HG02798 (cell line): ENCODE data around the gene SV2A.
"Not testable (repeated sequence)": the region's sequence is repeated elsewhere in the genome, so short reads cannot be mapped to it uniquely, and the experiment has no call there.

Source experiments
- ATAC-seq: cut with Tn5 transposase; IDR thresholded peaks from one replicate; pipeline ENCODE4 v1.9.1; 2021; ENCODE audit warnings: mild to moderate bottlenecking; ENCODE audit not compliant: unreplicated experiment, poor library complexity

Gene SV2A

DNA sequence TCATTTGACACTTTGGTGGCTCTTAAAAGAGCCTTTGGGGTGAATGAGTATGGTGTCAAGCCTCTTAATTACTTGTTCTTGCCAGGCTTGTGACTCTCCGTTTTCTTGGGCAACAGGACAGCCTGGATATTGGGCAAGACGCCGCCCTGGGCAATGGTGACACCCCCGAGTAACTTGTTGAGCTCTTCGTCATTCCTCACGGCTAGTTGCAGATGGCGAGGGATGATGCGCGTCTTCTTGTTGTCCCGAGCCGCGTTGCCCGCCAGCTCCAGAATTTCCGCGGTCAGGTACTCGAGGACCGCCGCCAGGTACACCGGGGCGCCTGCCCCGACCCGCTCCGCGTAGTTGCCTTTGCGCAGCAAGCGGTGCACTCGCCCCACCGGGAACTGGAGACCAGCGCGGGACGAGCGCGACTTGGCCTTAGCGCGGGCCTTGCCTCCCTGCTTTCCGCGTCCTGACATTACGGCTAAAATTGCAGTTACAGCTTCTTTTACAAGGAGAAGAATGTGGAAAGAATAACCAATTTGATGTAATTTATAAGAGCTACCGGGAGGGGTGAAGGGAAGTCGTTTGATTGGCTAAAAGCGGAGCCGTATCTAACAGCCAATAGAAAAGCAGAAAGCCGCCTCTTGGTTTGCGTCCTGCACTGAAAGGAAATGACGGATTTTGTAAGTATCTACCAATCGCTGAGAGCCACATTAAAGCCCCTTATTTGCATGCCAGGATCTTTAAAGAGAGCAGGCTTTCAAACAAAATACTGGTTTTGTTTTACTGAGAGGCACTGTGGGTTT is 30.0 kb downstream of the SV2A start:
- ATAC-seq, result peak; percentile 47

DNA sequence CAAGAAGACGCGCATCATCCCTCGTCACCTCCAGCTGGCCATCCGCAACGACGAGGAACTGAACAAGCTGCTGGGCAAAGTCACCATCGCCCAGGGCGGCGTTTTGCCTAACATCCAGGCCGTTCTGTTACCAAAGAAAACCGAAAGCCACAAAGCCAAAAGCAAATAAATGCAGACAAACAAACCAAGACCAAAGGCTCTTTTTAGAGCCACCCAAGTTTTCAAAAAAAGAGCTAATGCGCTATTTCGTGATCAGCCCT is 30.5 kb downstream of the SV2A start:
- ATAC-seq, result not testable (repeated sequence)

DNA sequence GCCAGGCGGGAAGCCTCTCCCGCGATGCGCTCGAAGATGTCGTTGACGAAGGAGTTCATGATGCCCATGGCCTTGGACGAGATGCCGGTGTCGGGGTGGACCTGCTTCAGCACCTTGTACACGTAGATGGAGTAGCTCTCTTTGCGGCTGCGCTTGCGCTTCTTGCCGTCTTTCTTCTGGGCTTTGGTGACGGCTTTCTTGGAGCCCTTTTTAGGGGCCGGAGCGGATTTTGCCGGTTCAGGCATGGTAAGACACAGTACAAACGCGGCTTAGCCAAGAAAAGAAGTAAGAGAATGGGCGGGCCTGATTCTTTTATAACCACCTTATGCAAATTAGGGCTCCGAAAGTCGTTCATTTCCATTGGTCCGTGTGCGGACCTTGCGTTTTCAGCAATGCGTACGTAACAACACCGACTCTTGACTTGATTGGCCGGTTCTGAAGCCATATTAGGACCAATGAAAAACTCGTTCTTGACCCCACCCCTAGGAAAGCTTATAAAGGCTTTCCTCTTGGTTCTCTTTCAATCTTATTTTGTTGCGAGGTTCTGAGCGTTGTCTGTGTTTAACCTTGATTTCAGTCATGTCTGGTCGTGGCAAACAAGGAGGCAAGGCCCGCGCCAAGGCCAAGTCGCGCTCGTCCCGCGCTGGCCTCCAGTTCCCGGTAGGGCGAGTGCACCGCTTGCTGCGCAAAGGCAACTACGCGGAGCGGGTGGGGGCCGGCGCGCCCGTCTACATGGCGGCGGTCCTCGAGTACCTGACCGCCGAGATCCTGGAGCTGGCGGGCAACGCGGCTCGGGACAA is 31.0 kb downstream of the SV2A start:
- peak; percentile 68 for ATAC-seq

DNA sequence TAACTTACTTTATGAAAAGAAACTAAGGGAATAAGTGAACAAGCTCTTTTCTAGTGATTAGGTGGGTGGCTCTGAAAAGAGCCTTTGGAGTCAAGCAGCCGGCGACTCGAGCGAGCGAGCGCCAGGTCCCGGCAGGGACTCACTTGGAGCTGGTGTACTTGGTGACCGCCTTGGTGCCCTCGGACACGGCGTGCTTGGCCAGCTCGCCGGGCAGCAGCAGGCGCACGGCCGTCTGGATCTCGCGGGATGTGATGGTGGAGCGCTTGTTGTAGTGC is 31.6 kb downstream of the SV2A start:
- not testable (repeated sequence) for ATAC-seq

DNA sequence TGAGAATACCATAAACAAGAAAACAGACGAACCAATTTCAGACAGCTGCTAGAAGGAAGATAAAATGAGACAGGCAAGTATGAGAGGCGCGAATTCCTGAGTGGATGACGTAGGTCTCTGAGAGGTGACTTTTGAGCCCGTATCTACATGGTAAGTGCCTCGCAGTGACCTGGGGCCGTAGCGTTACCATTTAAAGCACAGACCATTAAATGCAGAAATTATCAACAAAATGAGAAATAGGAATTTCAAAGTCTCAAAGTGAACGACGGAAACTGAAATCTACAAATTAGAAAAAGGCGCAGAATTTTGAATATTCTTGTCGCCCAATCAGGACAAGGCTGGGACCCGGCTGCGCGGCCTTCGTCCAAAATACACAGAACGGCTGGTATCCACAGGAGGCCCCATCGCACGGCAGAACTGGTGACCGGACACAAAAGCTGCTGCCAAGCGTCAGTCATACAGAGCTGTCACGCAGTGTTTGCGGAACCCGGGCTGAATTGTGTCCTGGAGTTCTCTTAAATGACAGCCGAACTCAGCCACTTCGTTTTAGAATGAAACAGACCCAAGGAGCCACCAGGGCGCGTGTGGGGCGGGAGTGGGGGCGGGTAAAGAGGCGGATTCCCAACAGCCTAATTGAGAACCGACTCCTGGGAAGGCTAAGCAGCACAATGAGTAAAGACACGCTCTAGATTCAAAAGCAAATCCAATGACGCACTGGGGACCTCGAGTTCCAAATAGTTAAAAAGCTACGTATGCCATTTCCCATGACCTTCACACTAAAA is 32.1 kb downstream of the SV2A start:
- ATAC-seq, result no peak

DNA sequence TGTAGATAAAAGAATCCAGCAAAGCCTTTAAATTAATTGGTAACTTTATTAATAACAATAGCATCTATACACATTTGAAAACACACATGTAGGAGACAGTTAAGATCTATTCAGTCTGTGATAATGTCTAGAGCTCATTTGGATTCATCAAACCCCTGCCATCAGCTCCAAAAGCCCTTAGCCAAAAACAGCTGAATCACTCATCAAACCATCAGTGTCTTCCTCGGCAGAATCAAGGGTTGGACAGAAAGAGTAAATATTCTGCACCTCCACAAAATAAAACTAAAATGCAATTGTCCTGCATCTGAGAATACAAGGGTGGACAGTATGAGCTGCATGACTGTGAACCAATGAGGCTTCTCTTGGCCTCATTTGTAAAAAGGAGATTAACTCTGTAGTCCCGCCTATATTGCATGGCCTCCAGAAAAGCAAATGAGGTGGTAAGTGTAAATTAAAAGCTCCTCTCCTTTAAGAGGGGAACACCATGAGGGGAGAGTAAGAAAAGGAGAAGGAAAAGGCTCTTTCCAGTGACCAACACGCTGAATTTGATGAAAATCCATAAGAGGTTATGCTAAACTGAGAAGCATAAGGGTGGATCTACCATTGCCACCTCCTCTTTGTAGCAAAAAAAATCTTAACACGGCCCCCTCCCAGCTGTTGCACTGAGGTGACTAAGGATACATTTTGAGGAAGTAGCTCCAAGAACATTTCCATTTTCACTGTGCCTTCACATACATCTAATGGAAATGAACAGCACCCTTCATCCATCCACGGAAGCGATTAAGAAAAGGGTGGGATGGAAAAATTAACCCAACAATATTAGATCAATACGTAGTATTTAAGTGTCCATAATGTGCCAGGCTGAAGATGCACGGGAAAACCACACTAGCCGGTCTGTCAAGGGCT is 33.0 kb downstream of the SV2A start:
- ATAC-seq, result no peak

DNA sequence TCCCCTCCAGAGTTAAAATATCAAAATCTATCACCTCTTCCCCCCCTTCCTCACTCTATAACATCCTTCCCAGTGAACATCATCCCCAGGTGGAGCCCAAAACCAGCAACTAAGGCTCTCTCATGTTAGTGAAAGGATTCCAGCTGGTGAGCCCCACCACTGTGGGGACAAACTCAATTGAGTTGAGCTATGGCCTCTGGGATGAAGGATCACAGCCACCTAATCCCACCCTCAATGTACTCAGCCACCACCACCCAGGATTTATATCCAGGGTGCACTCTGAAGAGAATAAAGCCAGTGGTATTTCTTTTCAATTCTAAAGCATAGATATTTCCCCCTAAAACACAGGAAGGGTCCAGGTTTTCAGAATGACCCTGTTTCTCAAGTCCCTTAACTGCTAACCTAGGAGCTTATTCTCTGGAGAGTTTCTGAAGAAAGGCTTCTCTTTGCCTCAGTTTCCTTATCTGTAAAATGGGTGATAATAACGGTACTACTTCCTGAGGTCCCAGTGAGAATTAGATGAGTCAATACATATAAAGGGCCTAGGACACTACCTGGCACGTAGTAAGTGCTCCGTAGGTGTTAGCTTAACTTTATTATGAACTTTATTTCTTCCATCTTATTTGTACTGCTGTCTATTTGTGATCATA is 33.9 kb downstream of the SV2A start:
- no peak for ATAC-seq

DNA sequence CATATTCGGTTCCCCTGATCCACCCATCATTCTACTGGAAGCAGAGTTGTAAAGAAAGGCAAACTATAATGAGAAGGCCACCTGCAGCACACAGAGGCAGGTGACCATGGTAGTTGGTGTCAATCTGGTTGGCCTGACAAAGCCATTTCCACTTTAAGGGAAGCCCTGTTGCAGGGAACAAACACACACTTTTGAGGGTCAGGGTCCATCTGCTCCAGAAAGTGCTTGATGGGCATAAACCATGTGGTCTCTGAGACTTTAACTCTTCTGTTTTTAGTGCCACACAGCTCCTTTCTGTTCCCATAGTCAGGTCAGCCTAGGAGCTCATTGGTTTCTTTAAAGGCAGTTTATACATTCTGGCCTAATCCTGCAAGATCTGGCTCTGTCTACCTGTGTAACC is 35.8 kb downstream of the SV2A start:
- ATAC-seq, result no peak

DNA sequence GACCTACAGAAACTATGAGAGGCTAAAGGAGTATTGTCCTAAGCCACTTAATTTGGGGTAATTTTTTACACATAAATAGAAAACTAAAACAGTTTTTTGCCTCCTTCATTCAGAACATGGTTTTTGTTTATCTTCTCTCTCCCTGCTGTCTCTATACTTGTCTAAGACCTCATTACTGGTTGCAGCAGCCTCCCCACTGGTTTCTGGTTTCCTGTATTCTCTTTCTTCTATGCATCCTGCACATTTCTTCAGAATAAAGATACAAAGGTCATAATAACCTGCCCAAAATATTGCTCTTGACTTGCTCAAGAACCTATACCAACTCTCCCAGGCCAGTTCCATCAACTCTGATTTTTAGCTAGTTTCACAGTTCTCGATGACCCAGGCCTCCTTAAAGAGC is 38.1 kb downstream of the SV2A start:
- no peak for ATAC-seq

DNA sequence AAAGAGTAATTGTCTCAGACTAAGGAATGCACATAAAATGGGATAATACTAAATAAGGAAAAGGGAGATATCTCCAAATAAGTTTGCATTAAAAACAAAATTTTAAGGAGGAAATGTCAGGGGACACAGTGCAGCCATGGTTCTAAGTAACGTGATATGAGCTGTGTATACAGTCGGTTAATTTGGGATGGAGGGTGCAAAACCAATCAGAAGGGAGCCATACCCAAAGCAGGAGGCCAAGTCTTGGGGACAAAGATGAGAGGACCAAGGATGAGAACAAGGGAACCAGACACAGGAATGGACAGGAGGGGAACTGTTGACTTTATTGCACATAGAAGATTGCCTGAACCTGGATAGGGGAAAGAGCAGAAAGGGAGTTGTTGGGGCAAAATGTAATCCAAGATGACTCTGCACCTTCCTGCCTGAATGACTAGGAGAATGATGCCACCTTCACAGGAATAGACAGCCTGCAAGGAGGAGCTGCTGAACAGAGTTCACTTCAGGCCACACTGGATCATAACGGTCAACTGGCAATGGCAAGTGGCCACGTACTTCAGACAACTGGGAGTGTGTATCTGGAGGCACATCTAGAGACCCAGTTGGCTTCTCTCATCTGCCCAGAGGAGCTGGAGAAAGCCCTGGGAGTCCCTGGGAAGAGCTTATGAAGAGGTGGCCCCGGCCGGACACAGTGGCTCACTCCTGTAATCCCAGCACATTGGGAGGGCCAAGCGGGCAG is 40.3 kb downstream of the SV2A start:
- no peak for ATAC-seq

DNA sequence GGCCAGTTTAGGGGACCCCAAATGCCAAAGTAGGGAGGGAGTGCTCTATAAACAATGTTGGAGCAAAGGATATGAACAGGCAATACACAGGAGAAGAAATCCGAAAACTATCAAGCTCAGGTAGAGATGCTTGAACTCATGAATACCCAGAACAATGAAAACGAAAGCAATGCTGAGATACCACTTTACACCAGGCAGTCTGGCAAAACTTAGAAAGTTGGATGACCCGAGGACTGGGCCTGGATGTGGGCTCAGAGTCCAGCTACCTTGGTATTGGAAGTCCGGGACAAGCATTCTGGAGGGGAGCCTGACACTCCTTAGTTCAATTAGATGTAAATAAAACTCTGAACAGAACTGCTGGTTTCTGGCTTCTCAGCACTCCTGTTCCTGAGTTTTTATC is 44.6 kb downstream of the SV2A start:
- not testable (repeated sequence) for ATAC-seq

DNA sequence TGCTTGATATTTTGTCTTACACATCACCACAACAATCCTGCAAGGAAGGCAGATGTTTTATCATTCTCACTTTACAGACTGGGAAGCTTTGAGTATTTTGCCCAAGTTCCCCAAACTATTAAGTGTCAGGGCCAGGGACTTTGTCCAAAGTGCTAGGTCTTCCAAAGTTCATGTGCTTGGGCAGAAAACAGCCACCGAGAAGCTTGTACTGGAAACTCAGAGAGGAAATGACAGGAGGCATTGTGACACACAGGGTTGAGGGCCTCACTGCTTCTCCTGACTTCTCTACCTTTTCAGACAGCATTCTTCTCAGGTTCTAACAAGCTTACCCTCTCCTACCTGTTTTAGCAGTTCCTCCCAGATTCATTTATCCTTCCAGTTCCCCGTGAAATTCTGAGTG is 50.8 kb downstream of the SV2A start:
- not testable (repeated sequence) for ATAC-seq

DNA sequence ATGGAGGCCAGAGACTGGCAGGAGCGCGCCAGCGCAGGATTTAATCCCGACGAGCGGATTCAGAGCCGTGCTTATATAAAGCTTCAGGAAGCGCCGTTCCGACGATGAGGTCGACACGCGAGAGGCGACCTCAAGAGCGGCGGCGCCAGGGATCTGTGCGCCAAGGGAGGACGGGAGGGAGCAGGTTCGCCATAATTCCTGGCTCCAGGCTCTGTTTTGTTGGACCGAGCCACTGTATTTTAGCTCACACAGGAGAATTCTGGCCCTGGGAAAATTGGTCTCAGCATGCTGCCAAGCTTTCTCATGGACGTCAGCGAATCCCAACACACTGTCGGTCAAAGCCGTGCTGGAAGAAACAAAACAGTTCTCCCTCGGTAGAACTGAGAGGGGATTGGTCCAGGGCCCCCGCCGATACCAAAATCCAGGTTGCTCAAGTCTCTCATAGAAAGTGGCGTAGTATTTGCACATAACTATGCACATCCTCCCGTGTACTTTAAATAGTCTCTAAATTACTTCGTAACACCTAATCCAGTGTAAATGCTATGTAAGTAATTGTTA is 56.1 kb downstream of the SV2A start:
- ATAC-seq, result peak; percentile 9

DNA sequence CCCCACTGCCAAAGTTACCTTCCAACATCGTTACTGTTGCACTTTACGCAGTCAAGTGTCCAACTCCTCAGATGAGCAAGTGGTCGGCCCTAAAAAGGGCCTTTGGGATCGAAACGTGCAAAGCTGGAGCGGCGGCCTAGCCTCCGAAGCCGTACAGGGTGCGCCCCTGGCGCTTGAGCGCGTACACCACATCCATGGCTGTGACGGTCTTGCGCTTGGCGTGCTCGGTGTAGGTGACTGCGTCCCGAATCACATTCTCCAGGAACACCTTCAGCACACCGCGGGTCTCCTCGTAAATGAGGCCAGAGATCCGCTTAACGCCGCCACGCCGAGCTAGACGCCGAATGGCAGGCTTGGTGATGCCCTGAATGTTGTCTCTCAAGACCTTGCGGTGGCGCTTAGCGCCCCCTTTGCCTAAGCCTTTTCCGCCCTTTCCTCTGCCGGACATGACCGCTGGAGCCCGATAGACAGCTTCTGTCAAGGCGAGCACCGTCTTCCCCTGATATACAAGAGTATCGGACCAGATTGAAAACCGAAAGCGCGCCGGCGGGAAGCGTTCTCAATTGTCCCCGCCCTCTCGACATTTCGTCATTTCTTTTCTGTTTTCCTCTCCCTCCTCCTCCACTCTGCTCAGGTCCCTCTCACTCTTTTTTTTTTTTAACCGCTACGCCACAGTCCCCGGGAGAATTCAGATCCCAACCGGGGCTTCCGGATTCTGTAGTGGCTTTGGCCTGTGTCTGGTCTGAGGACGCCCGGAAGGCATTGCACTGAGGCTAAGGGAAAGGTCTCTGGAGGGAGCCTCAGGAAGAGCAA is 56.8 kb downstream of the SV2A start:
- peak; percentile 78 for ATAC-seq

DNA sequence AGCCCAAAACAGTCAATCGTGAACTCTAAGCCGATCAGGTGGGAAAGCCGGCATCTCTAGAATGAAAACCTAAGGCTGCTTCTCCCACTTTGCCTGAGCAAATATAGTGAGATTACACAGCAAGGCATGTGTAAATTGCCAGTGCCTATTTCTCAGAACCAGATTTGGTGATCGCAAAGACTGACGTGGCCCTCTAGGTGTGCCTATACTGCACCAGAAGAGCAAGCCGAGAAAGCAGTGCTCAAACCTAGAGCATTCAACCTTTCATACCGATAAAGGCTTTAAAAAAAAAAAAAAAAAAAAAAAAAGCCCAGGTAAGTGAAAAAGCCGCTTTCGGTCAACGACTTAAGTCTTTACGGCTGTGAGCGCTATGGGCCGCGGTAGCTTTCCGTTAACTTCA is 57.4 kb downstream of the SV2A start:
- peak; percentile 3 for ATAC-seq
